Measurements from ENCODE around the gene RFTN1.
A peak's percentile ranks its signal among the peaks of the same experiment; 100 is the strongest.

RFTN1 gene

DNA sequence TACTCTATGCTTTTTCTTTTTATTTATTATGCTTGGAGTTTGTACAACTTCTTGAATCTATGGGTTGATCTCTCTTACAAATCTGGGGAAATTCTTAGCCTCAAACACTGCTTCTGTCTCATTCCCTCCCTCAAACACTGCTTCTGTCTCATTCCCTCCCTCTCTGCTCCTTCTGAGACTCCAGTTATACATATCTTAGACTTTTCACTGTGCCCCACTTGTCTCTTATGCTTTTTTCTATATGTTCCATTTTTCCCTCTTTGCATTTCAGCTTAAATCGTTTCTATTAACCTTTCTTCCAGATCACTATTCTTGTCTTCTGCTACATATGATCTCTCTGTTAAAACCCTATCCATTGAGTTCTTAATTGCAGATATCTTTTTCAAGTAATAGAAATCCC is 50.4 kb downstream of the RFTN1 start:
- DNase-seq: no peak

DNA sequence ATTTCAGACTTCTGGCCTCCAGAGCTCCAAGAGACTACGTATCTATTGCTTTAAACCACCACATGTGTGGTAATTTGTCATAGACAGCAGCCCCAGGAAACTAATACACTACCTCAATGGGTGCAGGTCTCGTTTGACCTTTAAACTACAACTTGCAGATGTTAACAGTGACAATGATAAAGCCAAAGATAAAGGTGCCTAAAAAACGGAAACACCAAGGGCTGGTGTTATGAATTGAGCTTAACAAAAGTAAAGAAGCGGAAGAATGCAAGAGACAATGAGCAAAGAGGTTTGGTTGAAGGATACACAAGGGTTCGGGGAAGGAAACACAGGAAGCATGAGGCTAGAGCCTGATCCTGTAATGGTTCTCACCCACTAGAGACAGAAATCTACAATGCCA is 50.8 kb downstream of the RFTN1 start:
- no peak for DNase-seq

DNA sequence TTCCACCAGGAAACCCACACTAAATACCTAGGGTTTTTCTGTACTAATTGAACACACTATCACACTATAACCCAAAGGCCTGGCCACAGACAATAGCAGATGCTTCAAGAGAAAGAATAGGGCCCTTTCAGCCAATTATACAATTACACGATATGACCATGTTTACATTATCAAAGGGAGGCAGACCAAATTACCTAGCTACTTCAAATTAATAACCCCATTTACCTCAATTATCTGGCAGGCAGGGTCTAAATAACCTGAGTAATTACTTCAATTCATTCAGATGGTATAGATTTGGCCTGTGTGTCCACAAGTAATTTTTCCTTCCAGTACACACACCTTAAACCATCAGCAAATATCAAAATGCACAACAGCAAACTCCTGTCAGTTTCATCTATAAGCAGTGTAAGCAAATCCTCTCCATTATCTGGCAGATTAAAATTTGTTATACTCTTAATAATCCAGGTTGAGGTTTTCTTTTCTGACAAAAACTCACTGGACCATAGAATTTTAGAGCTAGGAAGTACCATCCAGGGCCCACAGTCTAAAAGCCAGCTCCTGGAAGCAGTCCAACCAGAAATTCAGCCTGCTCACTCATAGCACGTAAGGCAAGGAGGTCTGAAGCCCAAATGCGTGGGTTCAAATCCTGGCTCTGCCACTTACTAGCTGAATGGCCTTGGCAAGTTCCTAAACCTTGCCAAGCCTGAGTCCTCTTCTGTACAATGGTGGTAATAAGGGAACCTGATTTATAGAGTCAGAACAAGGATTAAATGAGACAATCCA is 51.8 kb downstream of the RFTN1 start:
- peak in 1 of 2 experiments; percentile 14 for DNase-seq

DNA sequence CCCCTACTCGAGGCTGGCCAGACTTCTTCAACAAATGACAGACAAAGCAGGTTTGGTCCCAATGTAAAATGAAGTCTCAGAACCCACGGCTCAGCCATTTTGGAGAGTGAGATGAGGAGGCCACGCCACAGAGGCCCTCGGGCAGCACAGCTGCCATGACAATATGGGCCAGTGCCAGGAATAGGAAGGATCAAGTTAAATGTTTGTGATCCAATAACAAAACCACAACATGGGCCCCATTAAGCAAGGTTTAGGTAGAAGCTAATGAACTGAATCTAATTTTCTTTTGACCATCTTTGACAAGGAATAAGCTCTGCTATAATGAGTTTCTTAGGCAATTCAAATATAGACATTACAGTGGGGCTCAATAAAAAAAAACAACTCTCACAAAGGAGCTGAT is 52.6 kb downstream of the RFTN1 start:
- peak in 1 of 2 experiments; percentile 2 for DNase-seq

DNA sequence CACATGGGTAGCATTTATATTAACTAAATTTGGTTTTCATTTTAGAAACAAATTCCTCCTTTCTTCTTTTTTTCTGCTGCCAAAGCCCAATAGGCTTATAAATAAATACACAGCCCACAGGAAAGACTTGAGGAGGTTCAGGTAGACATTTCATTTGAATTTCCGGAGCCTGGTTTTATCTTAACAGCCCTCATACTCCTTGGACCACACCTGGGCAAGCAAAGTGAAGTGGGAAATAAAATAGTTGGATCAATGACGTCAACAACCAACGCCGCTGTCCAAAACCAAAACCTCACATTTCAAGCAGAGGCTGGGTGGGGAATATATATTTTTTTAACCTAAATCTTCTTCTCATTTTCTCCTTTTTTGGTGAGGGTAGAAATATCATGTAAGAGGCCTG is 53.2 kb downstream of the RFTN1 start:
- DNase-seq: no peak

DNA sequence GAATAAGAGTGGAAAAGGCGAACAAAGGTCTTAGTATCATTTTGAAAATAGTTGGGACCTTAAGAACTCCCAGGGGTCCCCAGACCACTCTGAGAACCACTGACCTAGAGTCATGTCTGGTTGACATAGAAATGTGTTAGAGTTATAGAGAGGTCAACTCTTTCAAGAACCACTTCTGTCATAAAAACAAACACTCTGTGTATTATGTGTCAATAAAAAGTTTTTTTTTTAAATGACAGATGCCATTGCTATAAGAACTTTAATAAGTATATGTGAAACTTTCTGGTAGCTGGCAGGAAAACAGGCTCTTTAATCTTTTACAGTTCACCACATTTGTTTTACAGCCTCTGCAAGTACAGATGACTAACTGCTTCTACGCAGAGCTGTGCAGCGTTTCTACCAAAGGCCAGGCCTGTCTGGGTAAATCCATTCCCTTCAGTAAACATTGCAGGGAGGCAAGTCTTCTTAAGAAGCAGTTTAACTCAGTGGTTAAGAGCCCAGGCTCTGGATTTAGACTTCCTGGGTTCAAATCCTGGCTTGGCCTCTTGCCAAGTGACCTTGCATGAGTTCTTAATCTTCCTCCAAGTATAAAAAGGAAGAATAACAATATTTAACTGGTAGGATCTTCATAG is 56.6 kb downstream of the RFTN1 start:
- DNase-seq: peak in 1 of 2 experiments; percentile 9

DNA sequence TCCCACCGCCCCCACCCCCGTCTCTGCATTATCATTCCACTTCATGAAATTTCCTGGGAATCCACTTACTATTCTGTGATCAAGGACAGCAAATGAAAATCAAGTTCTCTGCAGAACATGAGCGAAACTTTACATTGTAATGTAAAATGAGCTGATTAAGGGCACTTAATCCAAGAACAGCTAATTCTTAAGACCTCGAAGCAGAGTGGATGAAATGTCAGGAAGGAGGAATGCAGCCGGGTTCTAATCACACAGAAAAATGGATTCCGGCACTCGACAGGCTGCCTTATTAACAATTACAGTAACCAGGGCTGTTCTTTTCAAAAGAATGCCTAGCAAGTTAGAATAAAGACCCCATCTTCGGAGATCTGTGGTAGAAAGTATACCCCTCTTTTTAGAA is 57.5 kb downstream of the RFTN1 start:
- no peak for DNase-seq

DNA sequence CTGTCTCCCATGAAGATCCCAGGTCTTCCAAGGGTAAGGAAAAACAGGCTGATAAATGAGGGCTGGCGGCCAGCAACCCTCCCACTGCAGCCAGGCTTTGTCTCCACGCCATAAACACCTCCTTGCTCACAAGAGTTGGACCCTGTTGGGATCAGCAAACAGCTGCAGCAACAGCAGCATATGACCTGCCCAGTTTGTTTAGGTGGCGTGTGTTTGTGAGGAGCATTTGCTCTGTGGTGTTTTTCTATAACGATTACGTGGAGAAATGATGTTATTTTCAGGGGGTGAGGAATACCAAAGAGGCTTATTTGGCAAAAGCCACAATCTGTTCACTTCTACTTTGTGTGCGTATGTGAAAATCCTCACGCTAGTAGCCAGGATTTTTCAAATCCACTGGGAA is 58.5 kb downstream of the RFTN1 start:
- DNase-seq: no peak

DNA sequence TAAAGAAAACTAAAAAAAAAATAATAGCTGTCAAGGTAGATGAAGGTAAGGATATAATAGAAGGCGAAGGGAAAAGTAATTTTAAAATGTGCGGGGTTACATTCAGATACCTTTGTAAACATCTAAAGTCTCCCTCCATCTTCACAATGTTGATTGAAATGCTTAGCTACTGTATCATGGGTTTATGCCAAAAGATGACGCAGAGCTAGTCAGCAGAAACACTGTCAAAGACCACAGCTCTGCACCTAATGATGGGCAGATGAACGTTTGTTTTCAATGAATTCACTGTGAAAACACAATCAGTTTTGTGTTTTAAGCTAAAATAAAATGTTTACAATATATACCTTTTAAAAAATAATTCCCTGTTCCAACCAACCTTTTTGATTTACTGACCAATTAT is 61.2 kb downstream of the RFTN1 start:
- DNase-seq: no peak

DNA sequence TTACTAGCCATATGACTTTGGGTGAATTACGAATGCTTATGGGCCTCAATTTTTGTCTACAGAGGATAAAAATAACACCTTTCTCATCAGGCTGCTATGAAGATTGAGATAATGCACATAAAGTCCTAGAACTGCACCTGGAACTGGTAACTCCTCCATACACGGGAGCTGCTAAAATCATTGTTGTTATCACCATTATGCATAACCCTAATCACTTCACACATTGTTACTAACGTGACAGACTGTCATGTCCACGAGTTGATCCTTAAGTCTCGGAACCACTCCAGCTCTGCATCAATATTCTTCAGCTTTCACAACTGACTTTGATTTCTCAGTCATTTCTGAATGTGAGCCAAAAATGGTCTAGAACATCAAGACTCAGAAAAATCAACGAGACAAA is 64.1 kb downstream of the RFTN1 start:
- DNase-seq: peak in 1 of 2 experiments; percentile 43

DNA sequence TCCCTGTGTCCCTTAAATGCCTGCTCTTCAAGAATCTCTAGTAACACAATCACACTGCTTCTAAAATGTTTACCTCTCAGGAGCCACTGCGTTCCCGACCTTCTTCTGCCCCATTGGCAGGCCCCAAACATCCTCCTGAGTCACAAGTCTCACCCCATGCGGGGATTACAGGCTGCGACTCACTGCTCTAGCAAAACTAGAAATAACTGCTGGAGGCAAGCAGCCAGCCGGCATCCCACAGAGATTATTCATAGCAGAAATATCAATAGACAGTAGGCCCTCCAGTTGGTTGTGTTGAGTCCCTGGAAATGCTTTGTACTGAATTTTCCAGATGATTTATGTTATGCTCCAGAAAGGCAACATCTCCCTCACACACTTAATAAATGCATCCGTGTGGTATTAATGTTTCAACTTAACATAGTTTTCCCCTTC is 64.8 kb downstream of the RFTN1 start:
- peak in 1 of 2 experiments; percentile 46 for DNase-seq

DNA sequence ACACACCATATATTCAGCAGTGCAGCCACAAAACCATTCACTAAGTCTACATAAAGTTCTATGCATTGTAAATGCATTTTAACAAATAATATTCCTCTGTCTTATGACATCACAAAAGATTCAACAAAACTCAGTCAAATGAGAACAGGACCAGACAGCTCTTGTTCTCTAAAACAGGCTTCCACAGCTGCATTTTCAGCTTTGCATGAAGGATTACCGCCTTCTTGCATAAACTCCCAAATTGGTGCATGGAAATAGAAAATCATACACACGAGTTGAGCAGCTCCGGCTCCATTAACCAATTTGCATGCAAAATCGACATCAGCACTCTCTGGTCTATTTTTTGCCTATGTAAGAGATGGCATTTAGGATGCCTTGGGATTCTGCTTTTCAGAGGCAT is 66.4 kb downstream of the RFTN1 start:
- no peak for DNase-seq

DNA sequence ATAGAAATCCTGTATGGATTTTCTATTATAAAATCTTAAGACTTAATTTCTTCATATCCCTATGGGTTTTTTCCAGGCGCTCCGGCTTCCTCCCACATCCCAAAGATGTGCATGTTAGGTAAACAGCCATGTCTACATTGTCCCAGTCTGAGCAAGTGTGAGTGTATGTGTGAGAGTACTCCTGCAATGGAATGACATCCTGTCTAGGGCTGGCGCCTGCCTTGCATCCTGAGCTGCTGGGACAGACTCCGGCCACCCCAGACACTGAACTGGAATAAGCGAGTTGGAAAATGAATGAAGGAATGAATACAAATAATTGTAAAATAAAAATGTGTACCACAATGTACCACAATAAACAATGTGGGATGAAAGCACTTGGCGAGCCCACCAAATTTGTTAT is 69.2 kb downstream of the RFTN1 start:
- DNase-seq: no peak

DNA sequence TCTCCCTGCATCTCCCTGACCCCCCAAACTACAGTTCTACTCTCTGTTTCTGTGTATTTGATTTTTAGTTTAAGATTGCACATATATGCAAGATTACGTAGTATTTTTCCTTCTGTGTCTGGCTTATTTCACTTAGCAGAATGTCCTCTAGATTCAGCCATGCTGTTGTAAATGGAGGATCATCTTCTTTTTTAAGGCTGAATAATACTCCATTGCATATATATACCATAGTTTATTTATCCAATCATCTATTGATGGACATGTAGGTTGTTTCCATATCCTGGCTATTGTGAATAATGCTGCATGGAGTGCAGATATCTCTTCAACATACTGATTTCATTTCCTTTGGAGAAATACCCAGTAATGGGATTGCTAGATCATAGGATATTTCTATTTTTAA is 70.8 kb downstream of the RFTN1 start:
- DNase-seq: no peak

DNA sequence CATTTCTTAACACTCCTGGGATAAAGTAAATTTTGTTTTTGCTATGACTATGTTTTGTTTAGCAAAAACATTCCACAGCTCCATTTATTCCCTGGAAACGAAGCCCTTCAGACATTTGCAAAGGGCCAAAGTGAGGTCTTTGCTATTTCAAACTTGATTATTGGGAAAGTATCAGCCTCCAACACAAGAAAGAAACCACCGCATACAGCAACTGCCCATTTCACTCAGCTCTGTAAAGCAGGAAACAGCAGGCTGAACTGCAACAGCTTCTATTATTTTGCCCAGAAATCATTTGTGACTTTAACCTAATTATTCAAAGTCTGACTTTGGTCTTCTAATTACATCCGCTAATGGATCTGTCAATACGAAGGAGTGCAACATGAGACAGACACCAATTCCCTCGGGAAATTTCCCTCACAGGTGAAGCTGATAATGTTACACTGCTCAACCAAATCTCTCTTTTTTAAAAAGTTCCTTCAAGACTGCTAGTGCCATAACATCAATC is 72.1 kb downstream of the RFTN1 start:
- peak; percentile 63 to 88 for DNase-seq

DNA sequence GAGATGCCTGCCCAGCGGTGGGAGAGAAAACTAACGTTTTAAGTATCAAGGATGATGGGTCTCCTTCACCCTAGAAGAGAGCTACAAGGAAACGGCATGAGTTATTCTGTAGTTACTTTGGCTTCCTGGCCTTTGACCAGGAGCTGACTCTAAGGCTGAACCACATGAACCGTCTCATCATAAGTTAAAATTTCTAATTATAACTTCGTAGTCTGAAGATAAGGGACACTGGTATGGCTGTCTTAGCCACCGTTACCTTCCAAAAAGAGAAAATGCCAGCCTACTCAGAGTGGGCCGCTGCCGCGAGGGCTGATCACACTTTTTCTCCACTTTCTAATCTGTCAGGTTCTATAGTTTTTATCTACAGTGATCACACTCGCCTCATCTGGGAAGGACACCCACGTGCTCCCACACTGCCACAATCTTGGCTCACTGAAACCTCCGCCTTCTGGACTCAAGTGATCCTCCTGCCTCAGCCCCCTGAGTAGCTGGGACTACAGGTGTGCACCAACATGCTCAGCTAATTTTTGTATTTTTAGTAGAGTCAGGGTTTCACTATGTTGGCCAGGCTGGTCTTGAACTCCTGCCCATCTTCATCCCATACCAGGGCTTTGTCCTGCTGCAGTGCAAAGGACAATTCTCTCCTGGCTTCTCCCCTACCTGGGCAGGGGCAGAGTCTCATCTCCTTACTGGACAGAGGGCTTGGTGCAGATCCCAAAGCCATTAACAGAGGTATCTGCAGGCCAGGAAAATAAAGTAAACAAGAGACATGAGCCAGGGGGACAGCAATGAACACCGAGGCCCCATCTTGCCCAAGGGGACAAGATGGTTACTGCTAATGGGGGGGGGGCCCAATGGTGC is 73.4 kb downstream of the RFTN1 start:
- DNase-seq: no peak

DNA sequence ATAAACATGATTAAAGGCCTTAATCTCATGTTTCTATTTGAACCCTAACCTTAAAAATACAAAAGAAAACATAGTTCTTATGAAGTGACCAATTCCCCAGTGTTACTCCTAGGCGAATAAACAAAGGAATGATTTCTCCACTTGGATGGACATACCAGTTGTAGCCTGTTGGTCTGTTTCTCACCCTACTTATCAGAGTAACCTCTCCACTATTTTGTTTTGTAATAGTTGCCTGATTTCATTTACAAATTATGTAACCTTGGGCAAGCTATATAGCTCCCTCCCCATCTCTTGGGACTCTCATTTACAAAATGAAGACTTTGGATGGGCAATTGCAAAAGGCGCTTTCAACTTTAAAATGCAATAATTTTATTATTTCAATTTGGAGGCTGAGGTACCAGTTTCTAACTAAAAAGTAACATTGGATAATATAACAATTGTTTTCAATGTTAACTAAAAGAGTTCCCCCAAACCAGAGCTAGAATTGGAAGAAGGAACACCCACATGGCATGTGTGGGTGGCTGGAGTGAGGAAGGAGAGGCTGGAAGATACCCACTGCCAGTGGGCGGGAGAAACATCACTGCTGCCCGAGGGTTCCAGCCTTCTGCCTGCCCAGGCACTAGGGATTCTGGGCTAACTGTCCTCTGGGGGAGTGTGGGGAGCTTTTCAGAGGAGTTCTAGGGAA is 74.2 kb downstream of the RFTN1 start:
- no peak for DNase-seq

DNA sequence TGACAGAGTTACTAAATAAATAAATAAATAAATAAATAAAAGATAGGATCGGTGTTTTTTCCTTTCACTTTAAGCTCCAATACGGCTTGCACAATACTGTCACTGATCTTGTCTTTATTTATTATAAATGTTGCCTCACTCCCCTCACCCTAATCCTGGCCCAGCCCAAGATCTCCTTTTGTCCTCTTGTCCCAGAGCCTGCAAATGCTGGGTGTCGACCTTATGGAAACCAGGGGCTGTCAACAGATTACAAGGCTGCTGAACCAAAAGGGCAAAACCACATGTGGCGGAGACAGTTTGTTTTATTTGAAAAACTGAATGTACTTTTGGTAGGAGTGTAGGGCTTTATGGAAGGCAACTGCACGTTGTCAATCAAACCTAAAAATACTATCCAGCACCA is 75.9 kb downstream of the RFTN1 start:
- no peak for DNase-seq

DNA sequence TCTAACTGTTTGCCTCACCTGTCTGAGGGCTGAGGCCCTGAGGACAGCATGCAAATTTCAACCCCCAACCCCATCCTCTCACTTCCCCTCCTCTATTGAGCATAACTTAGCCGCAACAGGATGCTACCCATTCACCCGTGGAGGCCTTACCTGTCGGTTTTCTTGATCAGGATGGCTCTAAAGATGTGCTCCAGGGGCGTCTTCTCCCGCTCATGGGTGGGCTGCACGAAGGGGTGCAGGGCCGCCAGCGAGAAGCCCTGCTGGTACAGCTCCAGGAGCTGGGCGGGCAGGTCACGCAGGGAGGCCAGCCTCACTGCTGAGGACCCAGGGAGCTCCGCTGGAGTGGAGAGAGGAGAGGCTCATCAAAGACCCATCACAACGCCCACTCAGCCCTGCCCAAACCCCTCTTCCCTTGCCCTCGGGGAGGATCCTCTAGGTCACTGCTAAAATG is 79.8 kb downstream of the RFTN1 start:
- DNase-seq: no peak

DNA sequence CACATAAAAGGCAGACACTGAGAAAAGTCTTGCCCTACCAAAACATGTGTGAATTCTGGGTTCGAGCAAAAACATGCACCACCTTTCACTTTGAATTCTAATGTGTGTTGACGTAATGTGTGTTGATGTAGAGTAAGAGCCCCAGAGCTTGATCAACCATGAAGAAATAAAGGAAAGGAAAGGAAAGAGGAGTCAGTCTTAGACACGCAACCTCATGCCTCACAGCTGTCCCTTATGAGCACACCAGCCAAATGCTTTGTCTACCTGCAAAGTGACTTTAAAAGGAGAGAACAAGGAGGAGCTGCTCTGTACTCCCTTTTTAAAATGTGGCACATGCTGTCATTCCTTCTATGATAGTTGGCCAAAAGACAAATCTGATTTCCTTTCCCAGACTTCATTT is 80.8 kb downstream of the RFTN1 start:
- no peak for DNase-seq

DNA sequence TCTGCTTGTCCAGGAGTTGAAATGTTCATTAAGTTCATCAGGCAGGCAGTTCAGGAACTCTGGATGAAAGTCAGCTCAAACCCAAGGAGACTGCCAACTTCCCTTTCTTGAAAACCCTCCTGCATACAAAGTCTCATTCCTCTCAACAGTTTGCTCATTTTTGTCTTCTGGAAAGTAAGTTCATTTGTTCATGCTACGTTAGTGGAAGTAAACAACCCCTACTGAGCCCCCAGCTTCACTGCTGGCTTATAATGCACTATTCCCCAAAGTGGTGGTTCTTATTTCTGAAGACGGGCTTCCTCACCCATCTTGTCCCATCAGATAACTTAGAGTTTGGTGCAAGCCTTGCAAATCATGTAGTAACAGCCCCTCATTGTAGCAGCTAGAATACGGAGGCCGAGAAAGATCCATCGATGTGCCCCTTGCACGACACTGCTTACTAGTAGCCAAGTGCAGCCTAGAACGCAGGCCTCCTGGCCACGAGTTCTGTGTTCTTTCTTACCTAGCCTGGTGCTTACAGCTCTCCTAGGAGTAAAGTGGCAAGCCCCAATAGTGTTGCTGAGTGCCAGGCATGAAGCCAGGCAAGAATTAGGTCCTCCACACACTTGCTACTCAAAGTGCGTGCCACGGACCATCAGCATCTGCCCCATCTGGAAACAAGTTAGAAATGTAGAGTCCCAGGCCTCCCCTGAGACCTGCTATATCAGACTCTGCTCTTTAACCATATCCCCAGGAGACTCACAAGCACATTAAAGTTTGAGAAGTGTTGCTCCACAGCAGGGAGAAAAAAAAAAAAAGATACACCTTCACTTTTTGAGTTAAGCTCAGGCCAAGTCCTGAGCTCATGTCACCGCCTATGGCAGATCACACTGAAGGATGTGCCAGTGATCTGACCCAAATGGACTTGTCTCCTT is 82.5 kb downstream of the RFTN1 start:
- DNase-seq: no peak

DNA sequence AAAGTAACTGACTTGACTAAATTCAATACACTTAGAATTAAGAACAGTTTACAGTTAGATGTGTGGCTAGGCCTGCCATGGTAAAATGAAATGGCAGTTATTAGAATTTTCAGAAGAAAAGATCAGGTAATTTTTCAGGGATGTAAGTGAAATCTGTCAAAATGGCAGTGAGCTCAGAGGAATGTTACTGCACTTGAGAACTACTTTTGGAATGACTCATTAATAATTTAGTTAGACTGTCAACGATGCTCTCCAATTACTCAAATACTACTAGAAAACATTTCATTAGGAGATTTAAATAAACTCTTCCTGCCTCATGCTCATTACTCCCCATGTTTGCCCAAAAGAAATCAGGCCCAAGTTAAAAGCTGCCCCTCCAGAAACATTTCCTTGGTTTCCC is 84.4 kb downstream of the RFTN1 start:
- no peak for DNase-seq
